CD4-positive, alpha-beta T cell (primary cell): ENCODE results near the gene ARHGEF11. TPM values are rescaled to one million over a fixed set of nuclear protein-coding genes. Genes with fewer than 3 reads are reported as not detected.

ENCODE experiments used
- ATAC-seq: fragments of 200-7000 bp; cut with Tn5 transposase; one replicate; pipeline ENCODE4 v1.10.0; 2022; ENCODE audit warnings: mild to moderate bottlenecking; ENCODE audit not compliant: poor library complexity
- CTCF ChIA-PET: fragments of 350-600 bp; sonication (Branson Sonifier 250); formaldehyde crosslinking; loops from one replicate; lab custom pipeline; 2021; ENCODE audit warnings: antibody characterized with exemption, inconsistent platforms; lab: Charles Lee
- POLR2A ChIA-PET: fragments of 350-600 bp; sonication (Branson Sonifier 250); formaldehyde crosslinking; loops from one replicate; lab custom pipeline; 2021; ENCODE audit warnings: antibody characterized with exemption, inconsistent platforms; lab: Charles Lee
- DNase-seq, 14 experiments: peaks; one replicate each; pipeline ENCODE4 v3.0.0-alpha.2; 2013 to 2020; ENCODE audit warnings: mixed read lengths in 2 of 14
- H3K27ac ChIP-seq, 2 donors: one replicate each; pipeline versions ENCODE4 v1.5.1 to v1.7.0; 2013; ENCODE audit warnings: low read length in 2 of 2, low read depth in 1 of 2, mild to moderate bottlenecking in 1 of 2
- H3K27me3 ChIP-seq, 2 experiments: 1 replicate in 1 of 2; 2 replicates in 1 of 2; pipeline versions ENCODE4 v1.6.1 to v1.7.0; 2013; ENCODE audit warnings: low read length in 2 of 2, control low read depth in 1 of 2, mild to moderate bottlenecking in 1 of 2, moderate library complexity in 1 of 2; ENCODE audit not compliant: insufficient read depth in 2 of 2, control insufficient read depth in 1 of 2
- H3K36me3 ChIP-seq: one replicate; pipeline ENCODE4 v1.6.1; 2013; ENCODE audit warnings: low read length, control low read depth; ENCODE audit not compliant: insufficient read depth
- H3K4me1 ChIP-seq: one replicate; pipeline ENCODE4 v1.6.1; 2013; ENCODE audit warnings: low read length, control low read depth; ENCODE audit not compliant: insufficient read depth
- H3K4me3 ChIP-seq: one replicate; pipeline ENCODE4 v1.5.1; 2013; ENCODE audit warnings: mild to moderate bottlenecking, low read length, moderate library complexity
- H3K9me3 ChIP-seq, 2 experiments: 1 replicate in 1 of 2; 2 replicates in 1 of 2; pipeline versions ENCODE4 v1.6.1 to v1.7.0; 2013; ENCODE audit warnings: low read length in 2 of 2, mild to moderate bottlenecking in 2 of 2, control low read depth in 1 of 2, moderate library complexity in 1 of 2; ENCODE audit not compliant: control insufficient read depth in 1 of 2, insufficient read depth in 1 of 2
- H3K27ac Mint-ChIP-seq: one replicate; pipeline ENCODE4 v1.8.0; 2020; ENCODE audit warnings: mixed read lengths
- H3K27me3 Mint-ChIP-seq: one replicate; pipeline ENCODE4 v1.8.0; 2021; ENCODE audit warnings: mixed read lengths
- H3K36me3 Mint-ChIP-seq: one replicate; pipeline ENCODE4 v1.8.0; 2021; ENCODE audit warnings: low read depth, mixed read lengths
- H3K4me1 Mint-ChIP-seq: one replicate; pipeline ENCODE4 v1.8.0; 2021; ENCODE audit warnings: low read depth, mixed read lengths
- H3K4me3 Mint-ChIP-seq: one replicate; pipeline ENCODE4 v1.8.0; 2020; ENCODE audit warnings: mild to moderate bottlenecking, mixed read lengths
- H3K9me3 Mint-ChIP-seq: one replicate; pipeline ENCODE4 v1.8.0; 2020; ENCODE audit warnings: mixed read lengths
- CTCF ChIP-seq: fragments of 200-600 bp; IDR thresholded peaks from one replicate; pipeline ENCODE4 v1.8.0; 2022; ENCODE audit warnings: antibody characterized with exemption, mild to moderate bottlenecking
- intact Hi-C, 2 experiments: fragments of 100-400 bp; cut with DNase I in 1 of 2; cut with micrococcal nuclease in 1 of 2; formaldehyde crosslinking; loops; one replicate each; pipeline versions ENCODE4 v1.15.1 to v1.9.0; 2023 to 2025; cut with DNase I, micrococcal nuclease
- total RNA-seq, 174 experiments: library from RNA in 2 of 174; stranded (reverse) in 2 of 174; gene quantifications; one replicate each; pipeline ENCODE4 v1.2.3 and lab custom pipeline; 2021 to 2026

ARHGEF11 gene
- total RNA-seq, 2 experiments from 2014 or later: 13.7 to 13.9 TPM

GRCh38 chr1:157007306-157007705, 38.2 kb downstream of the ARHGEF11 start:
- CTCF ChIA-PET: interaction anchor here (0.9 kb wide), 1 partner anchor 8 kb away, joined by 3 read pairs; no protein-coding TSS in a partner anchor
- H3K36me3 ChIP-seq: no peaks in the 10 kb centered on the region
- DNase-seq: no peak
- peaks cover 11 to 27% of the 10 kb centered on the region in 2 experiments for H3K27me3 ChIP-seq
- intact Hi-C loops: no loop called here
- no peak overlapping the region for H3K4me3 ChIP-seq
- H3K4me1 ChIP-seq: no peaks in the 10 kb centered on the region
- TF ChIP-seq CTCF: no peak
- Mint-ChIP-seq H3K4me3 (no peak overlapping the region), H3K36me3 (no peaks in the 10 kb centered on the region), H3K9me3 (no peaks in the 10 kb centered on the region), H3K27me3 (peaks cover 58% of the 10 kb centered on the region), H3K4me1 (no peaks in the 10 kb centered on the region), H3K27ac (no peak overlapping the region)
- H3K27ac ChIP-seq: no peak overlapping the region
- no peaks in the 10 kb centered on the region for H3K9me3 ChIP-seq
- no peak for ATAC-seq
- POLR2A ChIA-PET: interaction anchor here (0.6 kb wide), 1 partner anchor 394 kb away, joined by 3 read pairs; no protein-coding TSS in a partner anchor

GRCh38 chr1:157006676-157007075, 38.9 kb downstream of the ARHGEF11 start:
- Mint-ChIP-seq H3K36me3 (no peaks in the 10 kb centered on the region), H3K27me3 (peaks cover 53% of the 10 kb centered on the region), H3K27ac (no peak overlapping the region), H3K9me3 (no peaks in the 10 kb centered on the region), H3K4me1 (no peaks in the 10 kb centered on the region), H3K4me3 (no peak overlapping the region)
- no peaks in the 10 kb centered on the region for H3K4me1 ChIP-seq
- peaks cover 11 to 26% of the 10 kb centered on the region in 2 experiments for H3K27me3 ChIP-seq
- no peak for ATAC-seq
- TF ChIP-seq CTCF: no peak
- intact Hi-C loops: no loop called here
- H3K36me3 ChIP-seq: no peaks in the 10 kb centered on the region
- no peak overlapping the region for H3K27ac ChIP-seq
- no peak for DNase-seq
- POLR2A ChIA-PET: no interaction called here
- H3K4me3 ChIP-seq: no peak overlapping the region
- H3K9me3 ChIP-seq: no peaks in the 10 kb centered on the region
- CTCF ChIA-PET: no interaction called here

GRCh38 chr1:157005965-157006364, 39.6 kb downstream of the ARHGEF11 start:
- no peaks in the 10 kb centered on the region for H3K36me3 Mint-ChIP-seq
- H3K4me1 ChIP-seq: no peaks in the 10 kb centered on the region
- no peaks in the 10 kb centered on the region for H3K9me3 ChIP-seq
- DNase-seq: no peak
- H3K36me3 ChIP-seq: no peaks in the 10 kb centered on the region
- no peak overlapping the region for H3K27ac Mint-ChIP-seq
- no peak overlapping the region for H3K4me3 ChIP-seq
- peaks cover 53% of the 10 kb centered on the region for H3K27me3 Mint-ChIP-seq
- TF ChIP-seq CTCF: no peak
- no peaks in the 10 kb centered on the region for H3K9me3 Mint-ChIP-seq
- intact Hi-C loops: no loop called here
- ATAC-seq: no peak
- H3K27me3 ChIP-seq: peaks cover 11 to 26% of the 10 kb centered on the region in 2 experiments
- ChIA-PET POLR2A (no interaction called here), CTCF (no interaction called here)
- no peak overlapping the region for H3K4me3 Mint-ChIP-seq
- H3K27ac ChIP-seq: no peak overlapping the region
- no peaks in the 10 kb centered on the region for H3K4me1 Mint-ChIP-seq
